Activated CD4-positive, alpha-beta T cell treated with anti-CD3 and anti-CD28 coated beads, Interleukin-2, Interleukin-4, amounts not matched to agents 100 ng/mL and 50 ng/mL, durations not matched to agents 16 hours and 8 hours (primary cell): Measurements from ENCODE around the gene INTS6.

ENCODE experiments used
- DNase-seq: peaks from one replicate; pipeline ENCODE4 v3.0.0-alpha.2; 2020; ENCODE audit warnings: low spot score

The INTS6 gene

GRCh38 chr13:51342706-51343105 lies 110.1 kb downstream of the INTS6 start:
- DNase-seq, result no peak

- no peak for DNase-seq
These were observed 111.0 kb downstream of the INTS6 start for GRCh38 chr13:51341791-51342190.

- no peak for DNase-seq
These were observed 111.6 kb downstream of the INTS6 start for GRCh38 chr13:51341232-51341631.

GRCh38 chr13:51339952-51340732 lies 112.7 kb downstream of the INTS6 start:
- no peak for DNase-seq

GRCh38 chr13:51339354-51339753 lies 113.5 kb downstream of the INTS6 start, which contains the start of gene SERPINE3:
Gene SERPINE3, plus strand, starts transcription at chr13:51339691. Its CDS starts 1,401 bp downstream, at chr13:51341092.
- no peak for DNase-seq

- no peak for DNase-seq
These were observed 116.1 kb downstream of the INTS6 start for GRCh38 chr13:51336746-51337145.

- DNase-seq, result no peak
These were observed 119.0 kb downstream of the INTS6 start for GRCh38 chr13:51333826-51334225.

- no peak for DNase-seq
These were observed 119.4 kb downstream of the INTS6 start for GRCh38 chr13:51333421-51333820.

- DNase-seq, result no peak
These were observed 120.1 kb downstream of the INTS6 start for GRCh38 chr13:51332566-51333361.

GRCh38 chr13:51331354-51331861 lies 121.4 kb downstream of the INTS6 start:
- no peak for DNase-seq

- DNase-seq, result no peak
These were observed 122.0 kb downstream of the INTS6 start for GRCh38 chr13:51330791-51331190.

- DNase-seq, result no peak
These were observed 123.2 kb downstream of the INTS6 start for GRCh38 chr13:51329606-51330005.

GRCh38 chr13:51328488-51328887 lies 124.3 kb downstream of the INTS6 start:
- DNase-seq, result no peak

- no peak for DNase-seq
These were observed 124.9 kb downstream of the INTS6 start for GRCh38 chr13:51327961-51328360.

- DNase-seq, result no peak
These were observed 126.1 kb downstream of the INTS6 start for GRCh38 chr13:51326777-51327176.

- DNase-seq, result no peak
These were observed 127.0 kb downstream of the INTS6 start for GRCh38 chr13:51325837-51326236.

GRCh38 chr13:51324714-51325420 lies 128.0 kb downstream of the INTS6 start:
- no peak for DNase-seq

GRCh38 chr13:51323824-51324511 lies 128.9 kb downstream of the INTS6 start:
- no peak for DNase-seq

GRCh38 chr13:51322826-51323225 lies 130.0 kb downstream of the INTS6 start:
- DNase-seq, result no peak

- no peak for DNase-seq
These were observed 131.0 kb downstream of the INTS6 start for GRCh38 chr13:51321836-51322235.

- DNase-seq, result no peak
These were observed 134.0 kb downstream of the INTS6 start for GRCh38 chr13:51318876-51319275.

GRCh38 chr13:51318015-51318414 lies 134.8 kb downstream of the INTS6 start:
- DNase-seq, result no peak
